HTR-8/SVneo (cell line): Measurements from ENCODE around the gene TRPM3.

Experiments
- DNase-seq: peaks from one replicate; pipeline ENCODE4 v3.0.0; 2011; ENCODE audit warnings: low spot score, mixed read lengths; ENCODE audit not compliant: insufficient read length
- FAIRE-seq: peaks from 2 replicates; lab custom pipeline; 2011; peaks lifted over from hg19 to GRCh38; lab: Jason Lieb, UNC

The TRPM3 gene

DNA sequence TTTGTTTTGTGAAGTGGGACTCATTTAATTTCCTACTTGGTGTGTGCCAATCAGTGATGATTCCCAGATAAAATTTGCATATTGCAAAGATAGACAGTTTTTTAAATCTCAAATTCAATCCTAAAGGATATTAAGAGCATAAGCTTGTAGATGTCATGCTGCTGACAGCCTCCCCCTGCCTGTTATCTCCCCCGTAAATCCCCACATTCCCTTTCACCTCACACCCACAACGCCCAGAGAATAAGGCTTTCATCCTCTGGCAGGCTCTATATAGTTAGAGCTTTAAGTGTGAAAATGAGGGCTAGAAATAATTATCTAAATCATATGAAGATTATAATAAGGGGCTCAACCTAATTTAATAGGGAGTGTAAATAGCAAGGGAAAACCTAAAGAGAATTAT lies 265.0 kb downstream of the TRPM3 start:
- DNase-seq: no peak
- FAIRE-seq: no peak

GRCh38 chr9:70852711-70853240 lies 268.6 kb downstream of the TRPM3 start:
- FAIRE-seq (no peak), DNase-seq (no peak)

- FAIRE-seq (no peak), DNase-seq (no peak)
Measured at GRCh38 chr9:70840266-70840665, 281.2 kb downstream of the TRPM3 start.

DNA sequence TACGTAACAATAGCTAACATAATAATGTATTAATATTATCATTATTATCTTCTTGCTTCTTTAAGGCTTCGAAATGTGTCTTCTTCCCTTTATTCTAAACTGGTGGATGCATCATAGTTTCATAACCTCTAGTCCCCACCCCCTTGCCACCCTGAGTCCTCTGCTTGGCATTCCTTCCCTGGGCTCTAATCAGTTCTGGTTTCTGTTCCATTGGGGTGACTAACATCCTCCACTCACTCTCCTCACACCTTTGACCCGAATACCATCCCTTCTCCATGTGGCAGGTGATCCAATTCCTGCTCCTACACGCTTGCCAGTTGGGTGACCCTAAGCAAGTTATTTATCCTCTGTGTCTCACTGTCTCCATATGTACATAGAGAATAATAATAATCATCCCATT lies 286.1 kb downstream of the TRPM3 start:
- DNase-seq: no peak
- no peak for FAIRE-seq

DNA sequence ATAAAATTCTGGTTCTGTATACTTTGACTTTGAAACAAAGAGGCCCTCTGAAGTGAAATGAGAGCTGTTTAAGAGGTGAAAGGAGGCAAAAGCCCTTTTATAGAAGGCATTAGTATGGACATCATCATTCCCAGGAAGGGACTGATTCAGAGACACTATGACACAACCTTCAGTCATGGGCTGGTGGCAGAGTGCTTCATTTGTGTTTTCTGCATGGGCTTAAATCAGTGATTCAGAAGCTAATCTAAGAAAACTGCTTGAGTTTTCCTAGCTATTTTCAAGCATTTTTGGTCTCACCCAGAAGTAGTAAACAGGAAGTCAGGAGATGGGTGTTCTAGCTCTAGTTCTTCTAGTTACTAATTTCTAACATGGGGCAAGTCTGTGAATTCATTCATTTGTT lies 288.9 kb downstream of the TRPM3 start:
- FAIRE-seq (no peak), DNase-seq (no peak)

- DNase-seq (no peak), FAIRE-seq (no peak)
Measured at GRCh38 chr9:70830618-70831017, 290.8 kb downstream of the TRPM3 start.

DNA sequence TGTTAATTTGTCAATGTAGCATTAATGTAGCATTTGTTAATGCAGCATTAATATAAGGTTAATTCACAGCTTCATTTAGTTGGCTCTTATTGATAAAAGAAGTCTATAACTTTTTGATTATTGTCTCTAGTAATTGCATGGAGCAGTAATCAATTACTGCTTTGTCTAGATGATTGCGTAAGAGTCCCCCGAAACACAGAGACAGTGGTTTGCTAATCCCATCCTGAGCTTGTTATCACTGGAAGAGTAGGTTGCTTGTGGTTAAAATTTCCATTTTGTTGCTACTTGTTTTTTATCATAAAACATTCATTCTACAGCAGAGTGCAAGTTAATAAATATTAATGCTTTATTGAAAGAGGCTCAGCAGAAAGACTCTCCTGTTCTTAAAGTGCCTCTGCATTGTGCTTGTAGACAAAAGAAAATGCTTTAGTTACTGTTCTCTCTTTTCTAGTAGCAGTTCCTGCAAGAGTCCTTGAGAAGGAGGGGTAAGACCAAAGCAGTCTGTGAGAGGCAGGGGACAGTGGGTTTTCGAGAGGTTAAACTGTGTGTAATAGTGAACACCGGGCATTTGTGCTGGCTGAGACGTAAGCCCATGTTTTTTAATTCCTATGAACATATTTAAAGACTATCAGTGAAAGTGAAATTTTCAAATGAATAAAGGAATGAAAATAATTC lies 291.7 kb downstream of the TRPM3 start:
- no peak for DNase-seq

DNA sequence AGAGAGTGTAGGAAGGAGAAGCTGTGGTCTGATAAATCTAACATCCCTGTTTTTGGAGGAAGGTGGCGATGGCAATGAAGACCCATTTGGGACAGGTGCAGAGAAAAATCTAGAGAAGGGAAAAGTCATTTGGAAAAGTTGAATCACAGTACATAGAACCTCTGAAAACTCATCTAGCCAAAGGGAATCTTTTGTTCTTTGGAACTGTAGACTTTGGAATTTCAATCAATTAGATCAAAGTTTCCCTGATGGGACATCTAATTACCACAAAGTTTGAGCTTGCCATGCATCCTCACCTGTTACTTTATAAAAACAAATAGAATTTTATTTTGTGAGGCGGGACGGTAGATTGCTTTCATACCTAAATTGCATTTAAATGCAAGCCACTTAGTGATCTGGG lies 294.9 kb downstream of the TRPM3 start:
- FAIRE-seq (no peak), DNase-seq (no peak)

More for the DNA sequence above, 291.7 kb downstream of the TRPM3 start:
- FAIRE-seq: no peak

DNA sequence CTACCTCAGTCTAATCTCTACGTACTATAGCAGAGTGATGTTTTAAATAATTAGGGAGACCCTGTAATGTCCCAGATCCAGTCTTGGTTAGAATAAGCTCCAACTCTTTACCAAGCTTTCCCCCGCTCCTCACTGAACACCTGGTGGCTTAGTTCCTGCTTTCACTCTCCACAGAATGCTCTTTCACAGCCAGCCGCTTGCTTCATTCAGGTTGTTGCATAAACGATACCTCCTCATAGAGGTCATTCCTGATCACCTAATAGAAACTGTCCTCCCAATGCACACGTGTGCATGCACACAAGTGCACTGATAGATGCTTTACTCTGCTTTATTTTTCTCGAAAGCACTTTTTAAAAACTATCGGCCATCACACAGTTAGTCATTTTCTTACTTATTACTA lies 298.1 kb downstream of the TRPM3 start:
- FAIRE-seq (no peak), DNase-seq (no peak)

DNA sequence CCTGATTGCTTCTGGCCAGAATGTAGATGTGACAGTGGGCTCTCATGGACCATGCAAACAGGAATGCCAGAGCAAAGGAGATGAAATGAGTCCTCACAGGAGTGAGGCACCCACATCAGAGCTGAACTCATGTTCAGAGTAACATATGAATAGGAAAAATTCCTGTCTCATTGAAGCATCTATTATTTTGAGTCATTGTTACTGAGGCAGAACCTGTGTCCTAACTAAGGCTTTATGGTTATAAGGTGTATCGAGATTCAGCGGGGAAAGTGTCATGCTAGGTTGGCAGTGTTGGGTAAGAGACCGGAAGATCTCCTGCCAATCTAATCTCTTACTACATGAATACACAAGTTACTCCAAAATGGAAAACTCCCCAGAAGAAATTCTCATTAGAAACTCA lies 304.1 kb downstream of the TRPM3 start:
- no peak for FAIRE-seq
- DNase-seq: no peak

- FAIRE-seq: no peak
- DNase-seq: no peak
Measured at GRCh38 chr9:70816891-70817290, 304.5 kb downstream of the TRPM3 start.

DNA sequence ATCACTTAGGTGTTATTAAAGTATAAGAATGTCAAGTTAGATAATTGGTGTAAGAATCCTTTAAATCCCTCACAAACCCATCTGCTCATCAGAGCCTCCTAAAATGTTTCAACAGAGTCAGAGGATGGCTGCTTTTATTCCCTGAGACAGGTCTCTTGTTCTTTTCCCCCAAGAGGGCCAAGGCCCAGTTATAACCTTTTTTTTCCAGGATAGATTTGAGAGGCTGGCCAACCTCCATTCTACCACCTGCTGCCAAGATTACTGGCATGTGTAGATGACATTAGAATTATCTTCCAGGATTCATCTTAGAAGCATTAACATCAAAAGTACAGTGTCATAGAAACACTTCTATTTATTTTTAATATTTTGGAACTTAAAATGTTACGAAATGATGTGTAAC lies 305.1 kb downstream of the TRPM3 start:
- no peak for FAIRE-seq
- DNase-seq: no peak

GRCh38 chr9:70814597-70814996 lies 306.8 kb downstream of the TRPM3 start:
- no peak for FAIRE-seq

GRCh38 chr9:70813141-70813540 lies 308.3 kb downstream of the TRPM3 start:
- FAIRE-seq (no peak), DNase-seq (no peak)

More at GRCh38 chr9:70814597-70814996, 306.8 kb downstream of the TRPM3 start:
- DNase-seq: no peak

DNA sequence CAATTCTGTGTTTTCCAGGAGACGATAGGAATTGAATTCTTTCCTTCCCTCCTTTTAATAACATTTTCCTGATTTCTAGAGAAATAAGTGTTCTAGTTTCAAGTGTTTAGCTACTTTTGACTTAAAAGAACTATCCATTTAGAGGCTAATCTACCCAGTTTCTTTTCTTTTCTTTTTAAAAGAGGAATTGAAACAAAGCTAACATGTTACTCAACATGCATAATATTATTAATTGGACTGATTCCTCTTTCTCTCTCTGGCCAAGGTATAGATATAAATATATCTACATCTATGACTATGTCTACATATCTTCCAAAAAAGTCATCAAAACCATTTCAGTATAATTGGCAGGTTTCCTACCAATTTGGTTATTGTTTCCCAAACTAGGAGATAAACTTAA lies 309.8 kb downstream of the TRPM3 start:
- no peak for DNase-seq
- FAIRE-seq: no peak

DNA sequence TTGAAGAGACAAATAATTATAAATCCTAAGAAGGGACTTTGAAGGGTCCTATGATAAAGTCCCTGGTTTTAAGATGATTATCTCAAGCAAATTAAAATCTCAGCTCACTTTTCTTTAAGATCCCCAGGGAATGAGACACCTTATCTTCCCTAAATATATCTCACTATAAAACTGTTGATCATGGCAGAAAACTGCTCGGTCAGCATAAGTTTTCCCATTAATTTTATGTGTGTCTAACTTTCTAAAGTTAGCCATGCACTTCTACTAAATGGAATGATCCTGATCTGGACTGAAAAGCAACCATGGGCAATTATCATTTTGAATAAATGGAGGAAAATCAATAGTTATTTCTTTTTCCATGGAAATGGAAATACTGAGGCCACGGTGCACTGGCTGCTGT lies 314.5 kb downstream of the TRPM3 start:
- no peak for DNase-seq
- no peak for FAIRE-seq

DNA sequence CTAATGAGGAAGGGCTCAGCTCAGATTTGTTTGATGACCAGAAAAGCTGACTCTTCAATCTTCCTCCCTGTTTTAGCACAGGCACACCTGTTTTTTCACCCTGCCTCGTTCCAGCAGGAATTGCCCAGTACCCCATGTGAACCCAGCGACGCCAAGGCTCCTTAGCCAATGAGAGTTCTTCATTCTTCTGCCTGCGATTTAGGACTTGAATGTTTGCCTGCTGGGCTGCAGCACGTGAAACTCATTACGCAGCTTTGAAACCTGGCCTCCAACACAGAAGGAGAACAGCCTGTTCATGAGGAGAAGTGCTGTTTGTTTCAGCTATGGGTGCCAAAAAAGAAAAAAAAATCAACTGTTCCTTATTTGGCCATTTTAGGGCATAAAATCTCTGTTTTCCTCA lies 315.5 kb downstream of the TRPM3 start:
- DNase-seq: no peak
- FAIRE-seq: no peak

DNA sequence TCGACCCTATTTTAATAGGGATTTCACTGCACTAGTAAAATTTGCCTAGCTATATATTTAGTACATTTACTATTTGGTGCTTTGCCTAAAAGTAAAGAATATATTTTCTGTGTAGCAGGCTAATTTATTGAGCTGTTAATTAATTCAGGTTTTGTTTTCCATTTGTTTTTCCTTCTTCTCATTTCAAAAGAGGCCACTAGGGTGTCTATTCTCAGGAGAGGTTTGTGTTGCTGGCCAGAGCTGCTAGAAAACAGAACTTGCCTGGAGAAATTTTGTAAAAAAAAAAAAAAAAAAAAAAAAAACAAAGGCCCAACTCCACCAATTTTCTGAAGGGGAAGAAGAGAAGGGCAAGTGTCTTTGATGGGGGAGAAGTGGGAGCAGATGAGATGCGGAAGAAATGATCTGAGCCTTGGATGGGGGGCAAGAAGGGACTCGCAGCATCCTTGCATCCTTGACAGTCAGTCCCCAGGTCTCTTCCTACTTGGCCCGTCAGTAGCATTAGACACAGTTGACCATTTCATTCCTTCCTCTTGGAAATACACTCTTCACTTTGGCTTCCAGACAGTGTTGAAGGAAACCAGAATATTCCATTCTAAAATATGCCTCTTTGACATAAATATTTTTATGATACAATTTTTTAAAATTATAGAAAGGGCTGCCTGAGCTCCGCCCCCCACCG lies 318.5 kb downstream of the TRPM3 start:
- FAIRE-seq (no peak), DNase-seq (no peak)

- FAIRE-seq (no peak), DNase-seq (no peak)
Measured at GRCh38 chr9:70802206-70802605, 319.2 kb downstream of the TRPM3 start.

- FAIRE-seq (no peak), DNase-seq (no peak)
Measured at GRCh38 chr9:70801181-70801829, 320.1 kb downstream of the TRPM3 start.

DNA sequence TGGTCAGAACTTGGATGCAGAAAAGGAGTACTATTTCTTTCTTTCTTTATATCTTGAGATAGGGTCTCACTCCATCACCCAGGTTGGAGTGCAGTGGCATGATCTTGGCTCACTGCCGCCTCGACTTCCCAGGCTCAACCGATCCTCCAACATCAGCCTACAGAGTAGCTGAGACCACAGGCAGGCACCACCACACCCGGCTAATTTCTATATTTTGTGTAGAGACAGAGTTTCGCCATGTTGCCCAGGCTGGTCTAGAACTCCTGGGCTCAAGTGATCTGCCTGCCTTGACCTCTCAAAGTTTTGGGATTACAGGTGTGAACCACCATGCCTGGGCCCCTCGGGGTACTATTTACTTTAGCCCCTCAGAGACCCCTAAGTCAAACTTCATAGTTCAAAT lies 323.4 kb downstream of the TRPM3 start:
- FAIRE-seq (no peak), DNase-seq (no peak)
